Astrocyte (in vitro differentiated cells and primary cell): ENCODE measurements around the gene CD9. TPM values are rescaled to one million over a fixed set of nuclear protein-coding genes. Genes with fewer than 3 reads are reported as not detected.
"Not testable (repeated sequence)": the region's sequence is repeated elsewhere in the genome, so short reads cannot be mapped to it uniquely, and the experiment has no call there.

Source experiments
- DNase-seq: peaks from one replicate; pipeline ENCODE4 v3.0.0-alpha.2; 2010; ENCODE audit warnings: low read depth
- FAIRE-seq: peaks from 2 replicates; lab custom pipeline; 2011; peaks lifted over from hg19 to GRCh38; lab: Jason Lieb, UNC
- H2AFZ ChIP-seq: 2 replicates; pipeline ENCODE4 v1.6.0; 2012; ENCODE audit warnings: low read depth, low read length, inconsistent platforms
- H3K27ac ChIP-seq: 2 replicates; pipeline ENCODE4 v1.5.1; 2011; ENCODE audit warnings: low read depth, low read length, inconsistent platforms
- H3K27me3 ChIP-seq: 2 replicates; pipeline ENCODE4 v1.6.0; 2011; ENCODE audit warnings: low read length, inconsistent platforms; ENCODE audit not compliant: insufficient read depth
- H3K36me3 ChIP-seq: 2 replicates; pipeline ENCODE4 v1.5.1; 2011; ENCODE audit warnings: low read length, inconsistent platforms; ENCODE audit not compliant: insufficient read depth
- H3K4me1 ChIP-seq: 2 replicates; pipeline ENCODE4 v1.5.1; 2011; ENCODE audit warnings: low read length, inconsistent platforms; ENCODE audit not compliant: insufficient read depth
- H3K4me2 ChIP-seq: 2 replicates; pipeline ENCODE4 v1.6.0; 2012; ENCODE audit warnings: low read length, inconsistent platforms
- H3K4me3 ChIP-seq: 2 replicates; pipeline ENCODE4 v1.5.1; 2011; ENCODE audit warnings: low read depth, mild to moderate bottlenecking, low read length, inconsistent platforms; ENCODE audit not compliant: insufficient read depth
- H3K79me2 ChIP-seq: 2 replicates; pipeline ENCODE4 v1.6.0; 2012; ENCODE audit warnings: mild to moderate bottlenecking, low read length, inconsistent platforms; ENCODE audit not compliant: insufficient read depth
- H3K9ac ChIP-seq: 2 replicates; pipeline ENCODE4 v1.6.0; 2012; ENCODE audit warnings: mild to moderate bottlenecking, low read length, inconsistent platforms
- H3K9me3 ChIP-seq: 2 replicates; pipeline ENCODE4 v1.5.1; 2012; ENCODE audit warnings: low read depth, mild to moderate bottlenecking, low read length, inconsistent platforms; ENCODE audit not compliant: insufficient read depth
- H4K20me1 ChIP-seq: 2 replicates; pipeline ENCODE4 v1.6.0; 2012; ENCODE audit warnings: low read length, inconsistent platforms; ENCODE audit not compliant: insufficient read depth
- H3K27ac Mint-ChIP-seq: one replicate; pipeline ENCODE4 v1.8.0; 2021; ENCODE audit warnings: mild to moderate bottlenecking, mixed read lengths; ENCODE audit not compliant: unreplicated experiment
- H3K27me3 Mint-ChIP-seq: one replicate; pipeline ENCODE4 v1.8.0; 2021; ENCODE audit warnings: low read depth, mixed read lengths; ENCODE audit not compliant: unreplicated experiment
- H3K36me3 Mint-ChIP-seq: one replicate; pipeline ENCODE4 v1.8.0; 2021; ENCODE audit warnings: low read depth, mixed read lengths; ENCODE audit not compliant: unreplicated experiment
- H3K4me1 Mint-ChIP-seq: one replicate; pipeline ENCODE4 v1.8.0; 2021; ENCODE audit warnings: low read depth, mixed read lengths; ENCODE audit not compliant: unreplicated experiment
- H3K4me3 Mint-ChIP-seq: one replicate; pipeline ENCODE4 v1.8.0; 2021; ENCODE audit warnings: mild to moderate bottlenecking, moderate library complexity, mixed read lengths; ENCODE audit not compliant: unreplicated experiment
- H3K9me3 Mint-ChIP-seq: one replicate; pipeline ENCODE4 v1.8.0; 2021; ENCODE audit warnings: mild to moderate bottlenecking, mixed read lengths; ENCODE audit not compliant: unreplicated experiment
- EZH2 ChIP-seq: IDR thresholded peaks from 2 replicates; pipeline ENCODE4 v1.6.1; 2012; ENCODE audit warnings: mild to moderate bottlenecking, low read length, inconsistent platforms; ENCODE audit not compliant: insufficient read depth
- total RNA-seq: library from RNA; stranded (reverse); gene quantifications from 2 replicates; pipeline ENCODE4 v1.2.1, GENCODE V29; 2021
- TF ChIP-seq, protein P1 (sequence below): IDR thresholded peaks from 2 replicates; pipeline ENCODE4 v1.5.1; 2011; ENCODE audit warnings: low read depth, mild to moderate bottlenecking, inconsistent platforms, low read length, moderate library complexity; ENCODE audit not compliant: insufficient read depth

The CD9 gene
- total RNA-seq, 1 donor from 2014 or later, result 52.2 TPM

DNA sequence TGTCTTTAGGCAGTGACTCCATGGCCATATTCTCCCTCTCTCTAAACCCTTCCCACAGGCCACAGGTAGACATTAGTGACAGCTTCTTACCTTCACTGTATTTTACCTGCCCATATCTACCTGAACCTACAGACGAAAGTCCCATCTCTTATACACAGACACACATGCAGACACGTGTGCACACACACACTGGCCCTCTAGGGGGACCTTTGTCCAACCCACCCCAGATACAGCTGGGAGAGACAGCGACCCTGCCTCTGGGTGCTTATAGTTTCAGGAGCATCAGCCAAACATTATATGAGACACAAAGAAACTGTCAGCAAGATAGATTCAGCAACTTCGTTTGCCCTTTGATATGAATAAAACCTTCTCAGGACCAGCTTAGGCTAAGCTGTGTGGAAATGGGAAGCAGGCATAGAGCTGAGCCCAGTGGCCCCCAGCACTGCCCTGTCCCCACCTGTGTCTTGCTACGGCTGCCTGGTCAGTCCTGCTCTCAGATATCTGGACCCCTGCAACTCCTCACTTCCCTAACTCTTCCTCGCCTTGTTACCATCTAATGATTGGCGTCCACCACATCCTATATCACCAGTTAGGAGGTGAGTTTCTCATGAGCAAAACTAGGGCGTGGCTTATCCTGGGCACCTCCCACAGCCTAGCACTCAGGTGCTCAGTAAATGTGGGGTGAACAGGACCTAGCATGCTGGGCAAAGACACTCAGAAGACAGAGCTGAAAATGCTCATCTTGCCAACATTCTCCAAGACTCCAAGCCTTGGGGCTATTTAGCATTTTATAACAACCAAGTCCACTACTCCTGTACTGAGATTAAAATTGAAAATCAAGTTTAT lies 12.0 kb upstream of the CD9 start:
- no peak for TF ChIP-seq EZH2
- TF ChIP-seq, protein P1, sequence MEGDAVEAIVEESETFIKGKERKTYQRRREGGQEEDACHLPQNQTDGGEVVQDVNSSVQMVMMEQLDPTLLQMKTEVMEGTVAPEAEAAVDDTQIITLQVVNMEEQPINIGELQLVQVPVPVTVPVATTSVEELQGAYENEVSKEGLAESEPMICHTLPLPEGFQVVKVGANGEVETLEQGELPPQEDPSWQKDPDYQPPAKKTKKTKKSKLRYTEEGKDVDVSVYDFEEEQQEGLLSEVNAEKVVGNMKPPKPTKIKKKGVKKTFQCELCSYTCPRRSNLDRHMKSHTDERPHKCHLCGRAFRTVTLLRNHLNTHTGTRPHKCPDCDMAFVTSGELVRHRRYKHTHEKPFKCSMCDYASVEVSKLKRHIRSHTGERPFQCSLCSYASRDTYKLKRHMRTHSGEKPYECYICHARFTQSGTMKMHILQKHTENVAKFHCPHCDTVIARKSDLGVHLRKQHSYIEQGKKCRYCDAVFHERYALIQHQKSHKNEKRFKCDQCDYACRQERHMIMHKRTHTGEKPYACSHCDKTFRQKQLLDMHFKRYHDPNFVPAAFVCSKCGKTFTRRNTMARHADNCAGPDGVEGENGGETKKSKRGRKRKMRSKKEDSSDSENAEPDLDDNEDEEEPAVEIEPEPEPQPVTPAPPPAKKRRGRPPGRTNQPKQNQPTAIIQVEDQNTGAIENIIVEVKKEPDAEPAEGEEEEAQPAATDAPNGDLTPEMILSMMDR, result no peak

DNA sequence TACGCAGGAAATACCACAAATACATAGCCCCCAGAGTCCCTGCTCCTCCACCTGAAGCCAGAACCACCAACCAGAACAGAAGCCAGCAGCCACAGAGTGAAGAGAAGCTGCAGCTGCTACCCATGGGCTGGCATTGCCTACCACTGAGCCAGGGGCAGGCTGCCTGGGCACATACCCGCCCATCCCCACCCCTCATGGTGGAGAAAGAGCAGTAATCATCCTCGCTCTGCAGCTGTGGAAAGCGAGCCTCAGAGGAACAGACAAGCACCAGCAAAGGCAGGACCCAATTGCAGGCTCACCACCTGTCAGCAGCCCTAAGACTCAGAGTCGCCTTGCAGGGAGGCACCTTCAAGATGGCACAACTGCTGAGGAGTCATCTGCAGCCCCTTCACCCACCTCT lies 11.2 kb upstream of the CD9 start:
- DNase-seq (no peak), FAIRE-seq (no peak)
- H3K4me3 Mint-ChIP-seq, result no peak overlapping the region

More for the DNA sequence above, 12.0 kb upstream of the CD9 start:
- FAIRE-seq, result no peak
- Histone ChIP-seq H3K27me3 (peaks cover 13% of the 10 kb centered on the region), H3K4me2 (no peak overlapping the region), H3K4me3 (no peak overlapping the region), H2AFZ (no peak overlapping the region), H3K9me3 (no peaks in the 10 kb centered on the region), H3K9ac (no peak overlapping the region), H3K36me3 (no peaks in the 10 kb centered on the region), H3K79me2 (no peaks in the 10 kb centered on the region), H3K27ac (no peak overlapping the region), H4K20me1 (no peaks in the 10 kb centered on the region), H3K4me1 (no peaks in the 10 kb centered on the region)
- Mint-ChIP-seq H3K4me3 (no peak overlapping the region), H3K9me3 (peaks cover 6% of the 10 kb centered on the region), H3K36me3 (no peaks in the 10 kb centered on the region), H3K27me3 (peaks cover 19% of the 10 kb centered on the region), H3K27ac (no peak overlapping the region), H3K4me1 (peaks cover 6% of the 10 kb centered on the region)
- no peak for DNase-seq

DNA sequence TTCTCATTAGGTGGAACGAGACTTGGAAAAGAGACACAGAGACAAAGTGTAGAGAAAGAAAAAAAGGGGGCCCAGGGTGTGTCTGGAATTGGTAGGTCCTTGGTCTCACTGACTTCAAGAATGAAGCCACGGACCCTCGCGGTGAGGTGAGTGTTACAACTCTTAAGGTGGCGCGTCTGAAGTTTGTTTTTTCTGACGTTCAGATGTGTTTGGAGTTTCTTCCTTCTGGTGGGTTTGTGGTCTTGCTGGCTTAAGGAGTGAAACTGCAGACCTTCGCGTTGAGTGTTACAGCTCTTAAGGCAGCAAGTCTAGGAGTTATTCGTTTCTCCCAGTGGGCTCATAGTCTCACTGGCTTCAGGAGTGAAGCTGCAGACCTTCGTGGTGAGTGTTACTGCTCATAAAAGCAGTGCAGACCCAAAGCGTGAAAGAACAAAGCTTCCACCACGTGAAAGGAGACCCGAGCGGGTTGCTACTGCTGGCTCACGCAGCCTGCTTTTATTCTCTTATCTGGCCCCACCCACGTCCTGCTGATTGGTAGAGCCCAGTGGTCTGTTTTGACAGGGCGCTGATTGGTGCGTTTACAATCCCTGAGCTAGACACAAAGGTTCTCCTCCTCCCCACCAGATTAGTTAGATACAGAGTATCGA lies 10.1 kb upstream of the CD9 start:
- not testable (repeated sequence) for H3K4me3 Mint-ChIP-seq, H3K4me2 ChIP-seq, H3K4me1 Mint-ChIP-seq, H3K79me2 ChIP-seq, H3K4me1 ChIP-seq, H3K4me3 ChIP-seq, H3K36me3 Mint-ChIP-seq, H3K9ac ChIP-seq, H3K9me3 Mint-ChIP-seq, H2AFZ ChIP-seq, H3K36me3 ChIP-seq, H3K9me3 ChIP-seq, DNase-seq, H3K27ac Mint-ChIP-seq, H4K20me1 ChIP-seq, FAIRE-seq, H3K27ac ChIP-seq
- peaks cover 13% of the 10 kb centered on the region for H3K27me3 ChIP-seq
- peaks cover 19% of the 10 kb centered on the region for H3K27me3 Mint-ChIP-seq

More for the DNA sequence above, 11.2 kb upstream of the CD9 start:
- Histone ChIP-seq H2AFZ (no peak overlapping the region), H3K4me3 (no peak overlapping the region), H3K9ac (no peak overlapping the region), H3K79me2 (no peaks in the 10 kb centered on the region), H3K4me2 (no peak overlapping the region), H3K27ac (no peak overlapping the region), H3K36me3 (no peaks in the 10 kb centered on the region), H3K4me1 (no peaks in the 10 kb centered on the region), H3K27me3 (peaks cover 13% of the 10 kb centered on the region), H4K20me1 (no peaks in the 10 kb centered on the region), H3K9me3 (no peaks in the 10 kb centered on the region)
- no peak for TF ChIP-seq EZH2
- TF ChIP-seq, protein P1, result no peak
- no peaks in the 10 kb centered on the region for H3K36me3 Mint-ChIP-seq
- peaks cover 6% of the 10 kb centered on the region for H3K4me1 Mint-ChIP-seq
- peaks cover 19% of the 10 kb centered on the region for H3K27me3 Mint-ChIP-seq
- H3K9me3 Mint-ChIP-seq, result peaks cover 2% of the 10 kb centered on the region
- H3K27ac Mint-ChIP-seq, result no peak overlapping the region

DNA sequence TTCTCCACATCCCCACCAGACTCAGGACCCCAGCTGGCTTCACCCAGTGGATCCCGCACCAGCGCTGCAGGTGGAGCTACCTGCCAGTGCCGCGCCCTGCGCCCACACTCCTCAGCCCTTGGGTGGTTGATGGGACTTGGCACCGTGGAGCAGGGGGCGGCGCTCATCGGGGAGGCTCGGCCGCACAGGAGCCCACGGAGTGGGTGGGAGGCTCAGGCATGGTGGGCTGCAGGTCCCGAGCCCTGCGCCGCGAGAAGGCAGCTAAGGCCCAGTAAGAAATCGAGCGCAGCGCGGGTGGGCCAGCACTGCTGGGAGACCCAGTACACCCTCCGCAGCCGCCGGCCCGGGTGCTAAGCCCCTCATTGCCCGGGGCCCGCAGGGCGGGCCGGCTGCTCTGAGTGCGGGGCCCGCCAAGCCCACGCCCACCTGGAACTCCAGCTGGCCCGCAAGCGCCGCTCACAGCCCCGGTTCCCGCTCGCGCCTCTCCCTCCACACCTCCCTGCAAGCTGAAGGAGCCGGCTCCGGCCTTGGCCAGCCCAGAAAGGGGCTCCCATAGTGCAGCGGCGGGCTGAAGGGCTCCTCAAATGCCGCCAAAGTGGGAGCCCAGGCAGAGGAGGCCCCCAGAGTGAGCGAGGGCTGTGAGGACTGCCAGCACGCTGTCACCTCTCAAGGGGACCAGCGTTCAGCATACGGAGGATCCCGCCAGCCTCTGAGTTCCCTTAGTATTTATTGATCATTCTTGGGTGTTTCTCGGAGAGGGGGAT lies 9.3 kb upstream of the CD9 start:
- not testable (repeated sequence) for H3K4me1 Mint-ChIP-seq, FAIRE-seq, H3K9me3 Mint-ChIP-seq, H3K36me3 ChIP-seq, H3K9me3 ChIP-seq, H3K4me3 Mint-ChIP-seq, H4K20me1 ChIP-seq, DNase-seq, H3K36me3 Mint-ChIP-seq, H3K4me1 ChIP-seq, H2AFZ ChIP-seq, H3K79me2 ChIP-seq, H3K9ac ChIP-seq, H3K4me2 ChIP-seq, H3K4me3 ChIP-seq, H3K27ac Mint-ChIP-seq, H3K27ac ChIP-seq
- H3K27me3 Mint-ChIP-seq, result peaks cover 19% of the 10 kb centered on the region
- peaks cover 13% of the 10 kb centered on the region for H3K27me3 ChIP-seq
